Kidney glomerular epithelial cell (primary cell): ENCODE measurements around the gene FAM184B.
A peak's percentile ranks its signal among the peaks of the same experiment; 100 is the strongest.
"Not testable (repeated sequence)": the region's sequence is repeated elsewhere in the genome, so short reads cannot be mapped to it uniquely, and the experiment has no call there.

Source experiments
- DNase-seq: peaks from one replicate; lab custom pipeline; 2025; lab: John Stamatoyannopoulos, UW

Gene FAM184B

GRCh38 chr4:17682222-17682566, 99.2 kb downstream of the FAM184B start:
- no peak for DNase-seq

GRCh38 chr4:17681281-17682221, 99.9 kb downstream of the FAM184B start:
- DNase-seq: no peak

GRCh38 chr4:17680559-17681280, 100.7 kb downstream of the FAM184B start:
- no peak for DNase-seq

- no peak for DNase-seq
Measured at GRCh38 chr4:17670423-17670822, 111.0 kb downstream of the FAM184B start.

GRCh38 chr4:17667653-17668201, 113.7 kb downstream of the FAM184B start:
- DNase-seq: no peak

- no peak for DNase-seq
Measured at GRCh38 chr4:17667253-17667652, 114.2 kb downstream of the FAM184B start.

GRCh38 chr4:17665852-17666251, 115.6 kb downstream of the FAM184B start:
- DNase-seq: no peak

GRCh38 chr4:17665346-17665745, 116.1 kb downstream of the FAM184B start:
- DNase-seq: no peak

GRCh38 chr4:17664755-17665154, 116.7 kb downstream of the FAM184B start:
- DNase-seq: no peak

GRCh38 chr4:17662694-17663093, 118.7 kb downstream of the FAM184B start:
- DNase-seq: no peak

GRCh38 chr4:17659196-17659595, 122.2 kb downstream of the FAM184B start:
- DNase-seq: not testable (repeated sequence)

GRCh38 chr4:17657849-17658248, 123.6 kb downstream of the FAM184B start:
- DNase-seq: no peak

GRCh38 chr4:17657090-17657489, 124.3 kb downstream of the FAM184B start:
- DNase-seq: no peak

GRCh38 chr4:17654701-17655100, 126.7 kb downstream of the FAM184B start:
- no peak for DNase-seq

GRCh38 chr4:17650406-17650805, 131.0 kb downstream of the FAM184B start:
- DNase-seq: no peak

GRCh38 chr4:17647927-17648326, 133.5 kb downstream of the FAM184B start:
- no peak for DNase-seq

GRCh38 chr4:17647176-17647806, 134.1 kb downstream of the FAM184B start:
- no peak for DNase-seq

GRCh38 chr4:17646693-17647092, 134.7 kb downstream of the FAM184B start:
- no peak for DNase-seq

- DNase-seq: no peak
Measured at GRCh38 chr4:17642398-17642783, 139.0 kb downstream of the FAM184B start.

GRCh38 chr4:17639136-17639535, 142.3 kb downstream of the FAM184B start:
- no peak for DNase-seq

- DNase-seq: peak; percentile 42
Measured at GRCh38 chr4:17636696-17637622, 144.5 kb downstream of the FAM184B start.
